NCI-H69 (cell line): ENCODE data around the gene KLRC4.
"Not testable (repeated sequence)": the region's sequence is repeated elsewhere in the genome, so short reads cannot be mapped to it uniquely, and the experiment has no call there.

ENCODE experiments used
- DNase-seq: peaks from one replicate; lab custom pipeline; 2025; lab: John Stamatoyannopoulos, UW

The KLRC4 gene

DNA sequence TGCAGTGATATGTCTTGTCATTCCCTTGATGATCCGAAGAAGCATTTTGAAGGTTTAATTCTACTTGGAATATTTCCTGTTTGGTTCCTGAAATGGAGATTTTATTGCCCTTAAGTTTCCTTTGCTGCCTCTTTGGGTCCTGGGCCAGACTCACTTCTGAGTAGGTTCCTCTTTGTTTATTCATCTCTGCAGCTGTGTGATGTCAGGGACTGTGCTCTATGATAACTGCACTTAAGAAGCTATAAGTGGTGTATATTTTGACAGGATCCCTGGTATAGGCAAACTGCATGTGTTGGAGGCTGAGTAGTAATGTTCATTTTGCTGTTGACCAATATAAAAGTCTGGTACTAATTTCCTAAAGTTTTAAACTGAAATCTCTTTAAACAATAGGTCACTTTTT is at the start of gene KLRC4:
TSS of gene KLRC4 (minus strand) at position 366 of the 400 bp plus-strand sequence. CDS start at position 184, 182 bp downstream.
- DNase-seq, result no peak

- DNase-seq, result no peak
Measured at GRCh38 chr12:10457760-10458159, 48.2 kb upstream of the KLRC4 start.

- no peak for DNase-seq
Measured at GRCh38 chr12:10456856-10457255, 47.3 kb upstream of the KLRC4 start.

- DNase-seq, result no peak
Measured at GRCh38 chr12:10455766-10456165, 46.2 kb upstream of the KLRC4 start.

DNA sequence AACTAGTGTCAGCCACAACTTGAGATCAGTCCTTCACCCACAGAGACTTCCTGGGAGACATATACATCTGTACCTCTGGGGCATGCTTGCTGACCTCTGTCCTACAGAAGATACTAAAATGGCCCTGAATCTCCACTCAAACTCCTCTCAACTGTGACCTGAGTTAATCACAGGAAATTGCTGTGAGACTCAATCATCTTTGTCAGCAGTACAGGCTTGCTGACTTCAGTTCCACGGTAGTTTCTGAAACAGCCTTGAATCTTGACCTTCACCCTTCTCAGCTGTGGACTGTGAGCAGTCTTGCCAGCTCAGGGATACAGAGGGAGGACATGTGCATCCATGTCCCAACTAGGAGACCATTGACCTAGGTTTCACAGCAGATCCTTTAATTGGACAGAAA is 45.0 kb upstream of the KLRC4 start:
- DNase-seq, result no peak

DNA sequence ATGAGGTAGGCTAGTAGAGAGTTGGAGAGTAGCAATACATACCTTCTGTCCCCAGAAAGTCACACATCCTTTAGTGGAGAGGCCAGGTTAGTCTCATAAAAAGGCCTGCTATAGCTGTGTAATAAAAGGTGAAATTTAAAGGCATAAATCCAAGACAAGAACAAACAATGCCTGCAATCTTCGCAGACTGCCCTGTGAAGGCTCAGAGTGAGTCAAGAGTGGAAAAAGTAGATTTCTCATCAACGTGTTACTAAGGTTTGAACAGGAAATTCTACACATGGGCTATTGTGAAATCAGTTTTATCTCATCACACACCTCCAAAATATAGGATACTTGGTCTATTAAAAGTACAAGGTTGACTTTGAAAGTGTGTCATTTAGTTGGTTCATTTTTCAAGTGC is 43.6 kb upstream of the KLRC4 start, which contains the start of gene KLRC1:
TSS of gene KLRC1 (minus strand) at position 222 of the 400 bp plus-strand sequence. CDS start 2,221 bp downstream, outside the sequence.
- no peak for DNase-seq

DNA sequence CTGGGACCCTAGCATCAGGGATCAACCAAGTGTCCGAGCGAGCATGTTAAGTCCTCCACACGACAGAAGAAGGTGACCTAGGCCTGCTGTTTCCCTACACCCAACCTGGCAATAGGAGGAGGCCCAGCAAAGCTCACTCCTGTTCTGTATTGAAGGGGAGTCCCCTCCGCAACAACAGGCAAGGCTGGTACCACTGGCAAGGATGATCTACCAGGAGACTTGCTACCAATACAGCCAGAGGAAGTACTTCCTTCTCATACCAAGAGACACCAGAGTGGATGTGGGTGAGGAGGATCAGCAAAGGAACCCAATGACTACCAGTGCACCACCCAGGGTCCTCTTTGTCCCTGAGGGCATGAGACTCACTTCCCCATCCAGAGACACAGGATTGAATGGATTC is 38.7 kb upstream of the KLRC4 start:
- DNase-seq, result no peak

DNA sequence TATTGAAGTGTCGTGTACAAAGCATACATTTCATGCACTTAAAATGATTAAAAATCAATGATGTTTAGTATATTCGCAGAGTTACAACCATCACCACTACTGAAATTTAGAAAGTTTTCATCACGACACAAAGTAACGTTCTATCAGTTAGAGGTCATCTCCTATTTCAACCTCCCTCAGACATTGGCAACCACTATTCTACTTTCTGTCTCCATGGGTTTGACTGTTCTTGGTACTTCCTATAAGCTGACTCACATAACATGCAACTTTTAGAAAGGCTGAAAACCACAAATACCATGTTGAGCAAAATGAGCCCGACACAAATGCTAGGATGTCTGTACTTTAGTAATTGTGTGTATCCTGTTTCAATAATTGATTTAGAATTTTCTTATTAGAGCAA is 36.5 kb upstream of the KLRC4 start:
- not testable (repeated sequence) for DNase-seq

GRCh38 chr12:10441144-10441543 is 31.6 kb upstream of the KLRC4 start:
- DNase-seq, result not testable (repeated sequence)

DNA sequence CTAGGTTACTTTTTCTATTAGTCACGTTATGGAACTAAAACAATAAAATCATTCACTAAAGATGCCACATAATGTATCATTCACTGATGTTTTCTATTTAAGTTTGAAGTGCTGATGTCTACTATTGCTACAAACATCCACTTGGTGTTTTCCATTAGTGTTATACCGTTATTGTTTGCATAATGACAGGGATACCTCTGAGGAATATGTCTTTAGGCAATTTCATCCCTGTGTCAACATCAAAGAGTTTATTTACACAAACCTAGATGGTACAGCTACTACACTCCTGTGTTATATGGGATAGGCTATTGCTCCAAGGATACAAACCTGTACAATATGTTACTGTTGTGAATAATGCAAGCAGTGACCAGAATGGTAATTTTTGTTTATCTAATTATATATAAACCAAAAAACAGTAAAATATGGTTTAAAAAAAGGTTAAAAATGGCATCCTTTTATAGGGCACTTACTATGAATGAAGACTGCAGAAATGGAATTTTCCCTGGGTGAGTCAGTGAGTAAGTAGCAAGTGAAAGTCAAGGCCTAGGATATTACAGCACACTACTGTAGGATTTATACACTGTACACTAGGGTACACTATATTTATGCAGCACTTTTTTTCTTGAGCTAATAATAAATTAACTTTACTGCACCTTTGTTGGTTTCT is 30.2 kb upstream of the KLRC4 start:
- DNase-seq, result peak; percentile 0

DNA sequence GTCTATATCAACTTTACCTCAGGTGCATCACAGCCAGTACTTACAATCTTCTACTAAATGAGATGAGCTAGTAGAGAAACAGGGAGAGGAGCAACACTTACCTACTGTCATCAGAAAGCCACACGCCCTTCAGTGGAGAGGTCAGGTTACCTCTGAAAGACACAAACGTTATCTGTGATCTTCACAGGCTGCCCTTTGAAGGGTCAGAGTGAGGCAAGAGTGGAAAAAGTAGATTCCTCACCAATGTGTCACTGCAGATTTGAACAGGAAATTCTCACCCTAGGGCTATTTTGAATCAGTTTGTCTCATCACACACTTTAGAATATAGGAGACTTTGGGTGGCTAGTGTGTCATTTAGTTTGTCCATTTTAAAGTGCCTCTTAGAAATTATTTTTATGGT is 28.0 kb upstream of the KLRC4 start:
- DNase-seq, result not testable (repeated sequence)

GRCh38 chr12:10435816-10436215 is 26.3 kb upstream of the KLRC4 start, which contains the start of gene KLRC2:
KLRC2 (minus strand) TSS chr12:10436010; CDS start chr12:10435986, 24 bp downstream.
- not testable (repeated sequence) for DNase-seq

- not testable (repeated sequence) for DNase-seq
Measured at GRCh38 chr12:10430623-10431022, 21.1 kb upstream of the KLRC4 start.

- DNase-seq, result not testable (repeated sequence)
Measured at GRCh38 chr12:10425938-10426337, 16.4 kb upstream of the KLRC4 start.

GRCh38 chr12:10424260-10424899 is 14.8 kb upstream of the KLRC4 start:
- not testable (repeated sequence) for DNase-seq

- DNase-seq, result not testable (repeated sequence)
Measured at GRCh38 chr12:10422159-10422558, 12.6 kb upstream of the KLRC4 start.

GRCh38 chr12:10420334-10420733 is 10.8 kb upstream of the KLRC4 start, which contains the start of gene KLRC3:
KLRC3 (minus strand) TSS chr12:10420595; CDS start chr12:10420550, 45 bp downstream.
- not testable (repeated sequence) for DNase-seq

DNA sequence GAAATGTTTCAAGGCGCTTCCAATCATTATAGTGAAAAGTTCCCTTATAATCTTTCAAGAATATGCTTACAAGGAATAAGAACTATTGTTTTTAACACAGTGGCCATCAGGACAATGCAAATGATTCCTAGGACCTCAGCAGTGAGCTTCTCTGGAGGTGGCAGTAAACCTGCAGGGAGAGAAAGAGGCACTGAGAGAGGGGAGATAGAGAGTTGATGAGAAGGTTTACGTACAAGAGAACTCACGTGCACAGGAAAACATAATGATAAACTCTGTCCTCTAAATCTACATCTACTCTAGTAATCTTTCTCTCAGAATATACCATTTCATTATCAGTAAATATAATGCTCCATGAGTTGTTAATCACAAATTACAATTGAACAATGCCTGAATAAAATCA is 715 bp downstream of the KLRC4 start:
- DNase-seq, result no peak

DNA sequence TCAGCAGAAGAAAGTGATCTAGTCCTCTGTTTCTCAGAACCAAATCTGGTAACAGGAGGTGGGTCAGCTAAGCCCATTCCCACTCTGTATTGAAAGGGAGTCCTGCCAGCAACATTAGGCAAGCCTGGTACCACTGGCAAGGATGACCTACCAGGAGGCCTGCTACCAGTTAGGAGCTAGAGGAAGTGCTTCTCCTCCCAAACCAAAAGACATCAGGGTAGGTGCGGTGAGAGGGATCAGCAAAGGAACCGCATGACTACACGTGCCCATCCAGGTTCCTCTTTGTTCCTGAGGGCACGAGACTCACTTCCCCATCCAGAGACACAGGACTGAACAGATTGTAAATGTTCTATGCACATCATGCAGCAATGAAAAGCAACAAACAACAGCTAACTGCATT is 2.8 kb downstream of the KLRC4 start:
- DNase-seq, result no peak

- DNase-seq, result no peak
Measured at GRCh38 chr12:10405294-10405693, 4.3 kb downstream of the KLRC4 start.

DNA sequence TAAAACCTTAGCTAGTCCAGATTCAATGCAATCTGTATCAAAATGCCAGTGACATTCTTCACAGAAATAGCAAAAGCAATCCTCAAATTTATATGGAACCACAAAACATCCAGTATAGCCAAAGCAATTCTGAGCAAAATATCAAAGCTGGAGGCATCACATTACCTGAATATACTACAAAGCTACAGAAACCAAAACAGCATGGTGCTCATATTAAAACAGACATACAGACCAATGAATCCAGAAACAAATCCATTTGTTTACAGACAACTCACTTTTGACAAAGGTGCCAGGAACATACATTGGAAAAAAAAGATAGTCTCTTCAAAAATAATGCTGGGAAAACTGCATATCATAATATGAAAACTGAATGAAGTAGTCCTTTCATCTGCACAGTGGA is 4.8 kb downstream of the KLRC4 start:
- DNase-seq, result no peak

GRCh38 chr12:10400829-10401228 is 8.7 kb downstream of the KLRC4 start:
- DNase-seq, result no peak

DNA sequence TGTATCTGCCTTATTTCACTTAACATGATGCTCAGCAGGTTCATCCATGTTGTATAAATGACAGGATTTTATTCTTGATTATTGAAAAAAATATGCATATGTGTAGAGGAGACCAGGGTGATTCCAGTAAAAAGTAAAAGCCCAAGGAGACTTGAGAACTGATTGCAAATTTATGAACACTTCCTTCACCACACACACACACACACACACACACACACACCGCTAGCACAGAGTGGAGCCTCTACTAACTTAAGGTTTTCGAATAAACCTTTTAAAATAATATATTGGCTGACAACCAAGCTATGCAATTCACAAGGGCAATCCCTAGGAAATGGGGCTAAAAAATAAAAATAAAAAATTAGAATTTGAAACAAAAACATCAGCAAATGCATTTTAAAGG is 11.4 kb downstream of the KLRC4 start:
- DNase-seq, result no peak
